ENCODE results near the gene TNFAIP3.

Gene TNFAIP3

DNA sequence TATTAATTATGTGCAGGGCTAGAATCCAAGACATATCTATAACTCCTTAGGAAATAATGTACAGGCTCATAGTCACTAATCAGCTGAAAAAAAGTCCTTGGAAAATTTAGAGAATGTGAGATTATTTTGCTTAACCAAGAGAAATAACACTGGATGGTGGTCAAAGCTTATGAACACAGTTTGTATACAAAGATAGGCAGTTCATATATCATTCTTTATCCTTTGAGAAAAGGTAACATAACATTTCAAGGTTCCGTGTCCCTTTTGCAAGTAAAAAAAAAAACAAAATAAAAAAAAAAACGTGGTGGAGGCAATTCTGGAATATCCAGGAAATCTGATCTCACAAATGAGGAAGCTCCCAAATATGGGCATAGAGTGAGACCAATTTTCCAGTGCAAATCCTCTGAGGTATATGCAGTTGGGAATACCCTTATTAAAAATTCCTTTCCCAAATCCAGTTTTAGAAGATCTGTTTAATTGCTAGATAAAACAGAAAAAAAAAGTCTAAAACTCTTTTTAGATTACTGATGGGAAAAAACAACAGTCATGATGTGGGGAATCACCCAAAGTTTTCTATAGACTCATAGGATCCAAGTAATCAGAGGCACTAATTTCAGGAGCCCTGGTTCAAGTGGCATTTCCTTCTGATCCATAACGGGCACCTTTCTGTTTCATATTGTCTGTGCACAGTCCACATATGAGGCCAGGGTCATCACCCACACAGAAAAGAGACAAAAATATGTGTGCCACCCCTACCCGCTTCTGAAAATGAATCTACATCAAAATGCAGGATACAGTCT lies 17.7 kb upstream of the TNFAIP3 start:
- H3K4me3 ChIP-seq (ENCODE audit: low read depth, low read length) = no peak overlapping the region
- no peak for DNase-seq (ENCODE audit: low read depth, low spot score)
- TF ChIP-seq, protein P1, sequence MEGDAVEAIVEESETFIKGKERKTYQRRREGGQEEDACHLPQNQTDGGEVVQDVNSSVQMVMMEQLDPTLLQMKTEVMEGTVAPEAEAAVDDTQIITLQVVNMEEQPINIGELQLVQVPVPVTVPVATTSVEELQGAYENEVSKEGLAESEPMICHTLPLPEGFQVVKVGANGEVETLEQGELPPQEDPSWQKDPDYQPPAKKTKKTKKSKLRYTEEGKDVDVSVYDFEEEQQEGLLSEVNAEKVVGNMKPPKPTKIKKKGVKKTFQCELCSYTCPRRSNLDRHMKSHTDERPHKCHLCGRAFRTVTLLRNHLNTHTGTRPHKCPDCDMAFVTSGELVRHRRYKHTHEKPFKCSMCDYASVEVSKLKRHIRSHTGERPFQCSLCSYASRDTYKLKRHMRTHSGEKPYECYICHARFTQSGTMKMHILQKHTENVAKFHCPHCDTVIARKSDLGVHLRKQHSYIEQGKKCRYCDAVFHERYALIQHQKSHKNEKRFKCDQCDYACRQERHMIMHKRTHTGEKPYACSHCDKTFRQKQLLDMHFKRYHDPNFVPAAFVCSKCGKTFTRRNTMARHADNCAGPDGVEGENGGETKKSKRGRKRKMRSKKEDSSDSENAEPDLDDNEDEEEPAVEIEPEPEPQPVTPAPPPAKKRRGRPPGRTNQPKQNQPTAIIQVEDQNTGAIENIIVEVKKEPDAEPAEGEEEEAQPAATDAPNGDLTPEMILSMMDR (IDR thresholded peaks at IDR 0.05; ENCODE audit: low read depth, low read length) = no peak
- in situ Hi-C loops (cut with HindIII; ENCODE audit: low sequenced_read_pairs) = no loop called here

DNA sequence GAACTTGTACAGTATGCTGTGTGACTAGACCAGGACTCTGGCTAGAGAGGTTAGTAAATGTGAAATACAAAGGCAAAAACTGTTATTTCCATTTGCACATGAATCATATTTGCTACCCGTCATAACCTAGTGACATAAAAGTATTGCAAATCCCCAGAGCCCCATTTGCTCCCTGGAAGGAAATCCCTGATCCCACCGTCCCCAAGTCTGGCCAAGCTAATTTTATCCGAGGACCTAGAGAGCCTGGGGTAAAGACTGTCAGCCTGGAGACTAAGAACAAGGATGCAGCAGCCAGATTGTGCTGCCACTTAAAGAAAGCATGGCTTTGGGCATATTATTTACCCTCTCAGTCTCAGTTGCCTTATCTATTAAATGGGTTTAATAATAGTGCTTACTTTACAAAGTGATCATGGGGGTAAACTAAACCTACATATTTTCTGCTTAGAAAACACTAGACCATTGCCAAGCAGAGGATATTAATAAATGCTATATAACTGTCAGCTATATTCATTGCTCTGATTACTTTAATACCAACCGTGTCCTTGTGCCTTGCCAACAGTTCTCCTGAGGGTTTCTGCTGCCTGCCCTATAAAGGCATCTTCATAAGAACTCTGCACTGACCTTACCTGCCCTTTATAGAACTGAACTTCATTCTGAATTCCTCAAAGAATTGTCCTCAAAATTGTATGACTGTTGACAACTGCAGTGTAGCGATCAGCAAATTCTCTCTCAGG lies 16.9 kb upstream of the TNFAIP3 start:
- DNase-seq (ENCODE audit: low read depth, low spot score) = no peak
- H3K4me3 ChIP-seq (ENCODE audit: low read depth, low read length) = no peak overlapping the region
- in situ Hi-C loops (cut with HindIII; ENCODE audit: low sequenced_read_pairs) = no loop called here
- TF ChIP-seq, protein P1 (IDR thresholded peaks at IDR 0.05; ENCODE audit: low read depth, low read length) = no peak

GRCh38 chr6:137850816-137851602 lies 16.1 kb upstream of the TNFAIP3 start:
- TF ChIP-seq, protein P1 (IDR thresholded peaks at IDR 0.05; ENCODE audit: low read depth, low read length) = no peak
- H3K4me3 ChIP-seq (ENCODE audit: low read depth, low read length) = no peak overlapping the region
- in situ Hi-C loops (cut with HindIII; ENCODE audit: low sequenced_read_pairs) = no loop called here
- DNase-seq (ENCODE audit: low read depth, low spot score) = no peak

GRCh38 chr6:137851669-137852068 lies 15.4 kb upstream of the TNFAIP3 start:
- in situ Hi-C loops (cut with HindIII; ENCODE audit: low sequenced_read_pairs) = no loop called here
- no peak overlapping the region for H3K4me3 ChIP-seq (ENCODE audit: low read depth, low read length)
- no peak for DNase-seq (ENCODE audit: low read depth, low spot score)
- TF ChIP-seq, protein P1 (IDR thresholded peaks at IDR 0.05; ENCODE audit: low read depth, low read length) = no peak

DNA sequence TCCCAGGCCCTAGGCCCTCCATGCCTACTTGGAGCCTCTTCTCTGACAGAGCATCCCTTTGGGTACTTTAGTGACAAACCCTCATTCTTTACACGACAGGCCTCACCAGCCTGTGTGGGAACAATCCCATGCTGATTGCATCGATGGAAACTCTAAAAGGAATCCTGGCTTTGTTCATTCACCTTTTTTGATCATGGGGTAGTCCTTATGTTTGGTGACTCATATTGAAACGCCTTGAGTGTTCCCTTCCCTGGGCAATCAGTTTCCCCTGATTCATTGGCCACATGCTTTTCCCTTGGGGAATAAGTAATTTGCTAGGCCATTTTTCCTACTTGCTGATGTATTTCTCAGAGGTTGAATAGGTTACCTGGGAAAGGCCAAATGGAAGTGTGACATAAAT lies 14.7 kb upstream of the TNFAIP3 start:
- DNase-seq (ENCODE audit: low read depth, low spot score) = no peak
- no peak overlapping the region for H3K4me3 ChIP-seq (ENCODE audit: low read depth, low read length)
- in situ Hi-C loops (cut with HindIII; ENCODE audit: low sequenced_read_pairs) = no loop called here
- TF ChIP-seq, protein P1 (IDR thresholded peaks at IDR 0.05; ENCODE audit: low read depth, low read length) = no peak

- in situ Hi-C loops (cut with HindIII; ENCODE audit: low sequenced_read_pairs) = no loop called here
- H3K4me3 ChIP-seq (ENCODE audit: low read depth, low read length) = no peak overlapping the region
- no peak for DNase-seq (ENCODE audit: low read depth, low spot score)
- TF ChIP-seq, protein P1 (IDR thresholded peaks at IDR 0.05; ENCODE audit: low read depth, low read length) = no peak
These were observed 14.2 kb upstream of the TNFAIP3 start for GRCh38 chr6:137852811-137853210.
